Liver (tissue), 9 donors: ENCODE measurements around the gene ATP8B3. TPM values are rescaled to one million over a fixed set of nuclear protein-coding genes. Genes with fewer than 3 reads are reported as not detected.

Experiments used
- DNase-seq: peaks from one replicate; pipeline ENCODE4 v3.0.0-alpha.2; 2017; ENCODE audit warnings: low spot score
- H3K27ac ChIP-seq, 2 donors: one replicate each; pipeline ENCODE4 v1.7.0; 2013; ENCODE audit warnings: inconsistent platforms in 2 of 2, low read length in 2 of 2, control low read depth in 1 of 2, low read depth in 1 of 2, mild to moderate bottlenecking in 1 of 2
- H3K27me3 ChIP-seq, 4 donors: one replicate each; pipeline versions ENCODE4 v1.6.1 to v1.7.0; 2013; ENCODE audit warnings: low read length in 3 of 4, inconsistent platforms in 1 of 4, mild to moderate bottlenecking in 1 of 4, moderate library complexity in 1 of 4; ENCODE audit not compliant: control insufficient read depth in 4 of 4, insufficient read depth in 4 of 4
- H3K36me3 ChIP-seq, 4 donors: one replicate each; pipeline versions ENCODE4 v1.6.1 to v1.7.0; 2013; ENCODE audit warnings: low read length in 3 of 4, mild to moderate bottlenecking in 3 of 4, low read depth in 1 of 4, moderate library complexity in 1 of 4; ENCODE audit not compliant: control insufficient read depth in 4 of 4, insufficient read depth in 3 of 4
- H3K4me1 ChIP-seq, 4 donors: one replicate each; pipeline versions ENCODE4 v1.6.1 to v1.7.0; 2013; ENCODE audit warnings: low read length in 3 of 4, mild to moderate bottlenecking in 3 of 4, moderate library complexity in 1 of 4; ENCODE audit not compliant: control insufficient read depth in 4 of 4, insufficient read depth in 4 of 4
- H3K4me3 ChIP-seq, 3 donors: one replicate each; pipeline versions ENCODE4 v1.6.1 to v1.7.0; 2013; ENCODE audit warnings: low read length in 3 of 3, control low read depth in 1 of 3, low read depth in 1 of 3, mild to moderate bottlenecking in 1 of 3
- H3K9ac ChIP-seq, 2 donors: one replicate each; pipeline ENCODE4 v1.7.0; 2013; ENCODE audit warnings: low read length in 2 of 2, mild to moderate bottlenecking in 2 of 2, moderate library complexity in 2 of 2, control low read depth in 1 of 2, low read depth in 1 of 2
- H3K9me3 ChIP-seq, 4 donors: one replicate each; pipeline versions ENCODE4 v1.6.1 to v1.7.0; 2013; ENCODE audit warnings: low read length in 3 of 4; ENCODE audit not compliant: control insufficient read depth in 4 of 4
- ATF3 ChIP-seq: IDR thresholded peaks from 2 replicates; pipeline ENCODE4 v1.6.1; 2016; ENCODE audit warnings: antibody characterized with exemption
- EGR1 ChIP-seq, 2 donors: IDR thresholded peaks; 2 replicates each; pipeline ENCODE4 v1.6.1; 2016 to 2018; ENCODE audit warnings: antibody characterized with exemption in 2 of 2, low read depth in 2 of 2
- GABPA ChIP-seq, 2 donors: IDR thresholded peaks in 1 of 2; conservative IDR thresholded peaks in 1 of 2; 2 replicates each; pipeline ENCODE4 v1.6.1; 2016; ENCODE audit warnings: antibody characterized with exemption in 2 of 2, mild to moderate bottlenecking in 1 of 2, moderate library complexity in 1 of 2
- HNF4A ChIP-seq, 2 donors: conservative IDR thresholded peaks; 2 replicates each; pipeline ENCODE4 v1.6.1; 2016; ENCODE audit warnings: antibody characterized with exemption in 2 of 2, mild to moderate bottlenecking in 2 of 2
- HNF4G ChIP-seq: IDR thresholded peaks from 2 replicates; pipeline ENCODE4 v1.6.1; 2016; ENCODE audit warnings: antibody characterized with exemption
- JUND ChIP-seq, 2 donors: IDR thresholded peaks; 2 replicates each; pipeline ENCODE4 v1.6.1; 2016; ENCODE audit warnings: antibody characterized with exemption in 2 of 2
- RAD21 ChIP-seq, 2 donors: IDR thresholded peaks; 2 replicates each; pipeline ENCODE4 v1.6.1; 2016; ENCODE audit warnings: antibody characterized with exemption in 2 of 2, mild to moderate bottlenecking in 2 of 2
- RXRA ChIP-seq, 2 donors: IDR thresholded peaks; 2 replicates each; pipeline ENCODE4 v1.6.1; 2017 to 2018; ENCODE audit warnings: antibody characterized with exemption in 2 of 2, mild to moderate bottlenecking in 1 of 2
- SP1 ChIP-seq: IDR thresholded peaks from 2 replicates; pipeline ENCODE4 v1.6.1; 2018; ENCODE audit warnings: antibody characterized with exemption, mild to moderate bottlenecking
- TAF1 ChIP-seq: conservative IDR thresholded peaks from 2 replicates; pipeline ENCODE4 v1.6.1; 2016; ENCODE audit warnings: antibody characterized with exemption, mild to moderate bottlenecking
- YY1 ChIP-seq: IDR thresholded peaks from 2 replicates; pipeline ENCODE4 v1.6.1; 2016; ENCODE audit warnings: antibody characterized with exemption, mild to moderate bottlenecking
- WGBS: extraction: QIAGEN DNeasy Blood & Tissue Kit; methylation state at CpG from one replicate; pipeline ENCODE4 v1.1.7; 2013; 5-methylcytosine and 5-hydroxymethylcytosine counted together
- polyA plus RNA-seq, 2 donors: library from polyadenylated mRNA; stranded (reverse) in 1 of 2; unstranded in 1 of 2; fragments of 200-250 nt in 1 of 2; fragments of >200 nt in 1 of 2; fragmentation: Nextera tagmentation in 1 of 2; extraction: Ambion mirVana in 1 of 2; gene quantifications; one replicate each; pipeline versions ENCODE4 v1.2.1 to v1.2.3, GENCODE V29; 2013 to 2015
- total RNA-seq, 2 donors: library from RNA; depleted of rRNA; stranded (reverse); fragments of >200 nt; gene quantifications; one replicate each; pipeline ENCODE4 v1.2.3, GENCODE V29; 2014
- TF ChIP-seq, protein P1 (sequence below): fragments of 150-350 bp; IDR thresholded peaks from 2 replicates; pipeline ENCODE4 v1.5.1; 2017; ENCODE audit warnings: improper control_type of control experiment, low read depth, low read length; ENCODE audit not compliant: missing input control
- donor health status: healthy.
- donor health status: healthy.
- donor health status: healthy.
- donor health status: healthy.
- donor health status: healthy.

Gene ATP8B3
- total and polyA plus RNA-seq, 4 donors = 0.42 to 3.1 (median 0.52) TPM

DNA sequence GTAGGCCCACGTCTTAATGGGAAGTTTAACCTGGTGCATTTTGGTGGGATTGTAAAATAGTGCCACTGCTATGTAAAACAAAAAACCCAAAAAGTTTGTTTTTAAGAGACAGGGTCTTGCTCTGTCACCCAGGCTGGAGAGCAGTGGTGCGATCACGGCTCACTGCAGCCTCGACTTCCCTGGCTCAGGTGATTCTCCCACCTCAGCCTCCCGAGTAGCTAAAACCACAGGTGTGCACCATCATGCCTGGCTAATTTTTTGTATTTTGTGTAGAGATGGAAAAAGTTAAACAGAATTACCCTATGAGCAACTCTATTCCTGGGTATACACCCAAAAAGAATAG is 37.0 kb upstream of the ATP8B3 start:
- H3K27ac ChIP-seq = peak overlapping the region; percentile 99 to 100
- peaks cover 13 to 48% (median 41%) of the 10 kb centered on the region in 4 donors for H3K4me1 ChIP-seq
- no peak for TF ChIP-seq GABPA (IDR thresholded peaks at IDR 0.05 in 1 of 2, conservative IDR thresholded peaks at IDR 0.05 in 1 of 2)
- no peaks in the 10 kb centered on the region for H3K9me3 ChIP-seq
- no peak overlapping the region for H3K9ac ChIP-seq
- H3K27me3 ChIP-seq = no peaks in the 10 kb centered on the region
- no peak overlapping the region for H3K4me3 ChIP-seq
- WGBS = 59% methylated on average over 5 of the region's 5 CpGs
- DNase-seq = no peak
- no peaks in the 10 kb centered on the region for H3K36me3 ChIP-seq

- 2% methylated on average over 60 of the region's 60 CpGs for WGBS
- peaks cover 8 to 51% (median 45%) of the 10 kb centered on the region in 4 donors for H3K4me1 ChIP-seq
- H3K36me3 ChIP-seq = no peaks in the 10 kb centered on the region
- TF ChIP-seq HNF4A (conservative IDR thresholded peaks at IDR 0.05) = peak in 1 of 2 donors; percentile 14
- TF ChIP-seq SP1 = peak; percentile 49
- peak; percentile 72 for TF ChIP-seq TAF1
- no peak for TF ChIP-seq EGR1 (IDR thresholded peaks at IDR 0.05; ENCODE audit: low read depth in 2 of 2)
- peak; percentile 81 to 84 for TF ChIP-seq RAD21 (IDR thresholded peaks at IDR 0.05)
- TF ChIP-seq, protein P1, sequence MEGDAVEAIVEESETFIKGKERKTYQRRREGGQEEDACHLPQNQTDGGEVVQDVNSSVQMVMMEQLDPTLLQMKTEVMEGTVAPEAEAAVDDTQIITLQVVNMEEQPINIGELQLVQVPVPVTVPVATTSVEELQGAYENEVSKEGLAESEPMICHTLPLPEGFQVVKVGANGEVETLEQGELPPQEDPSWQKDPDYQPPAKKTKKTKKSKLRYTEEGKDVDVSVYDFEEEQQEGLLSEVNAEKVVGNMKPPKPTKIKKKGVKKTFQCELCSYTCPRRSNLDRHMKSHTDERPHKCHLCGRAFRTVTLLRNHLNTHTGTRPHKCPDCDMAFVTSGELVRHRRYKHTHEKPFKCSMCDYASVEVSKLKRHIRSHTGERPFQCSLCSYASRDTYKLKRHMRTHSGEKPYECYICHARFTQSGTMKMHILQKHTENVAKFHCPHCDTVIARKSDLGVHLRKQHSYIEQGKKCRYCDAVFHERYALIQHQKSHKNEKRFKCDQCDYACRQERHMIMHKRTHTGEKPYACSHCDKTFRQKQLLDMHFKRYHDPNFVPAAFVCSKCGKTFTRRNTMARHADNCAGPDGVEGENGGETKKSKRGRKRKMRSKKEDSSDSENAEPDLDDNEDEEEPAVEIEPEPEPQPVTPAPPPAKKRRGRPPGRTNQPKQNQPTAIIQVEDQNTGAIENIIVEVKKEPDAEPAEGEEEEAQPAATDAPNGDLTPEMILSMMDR = peak; percentile 97
- peak; percentile 94 for TF ChIP-seq YY1
- no peak for TF ChIP-seq JUND (IDR thresholded peaks at IDR 0.05)
- peak; percentile 11 for TF ChIP-seq HNF4G
- peak in 1 of 2 donors; percentile 50 for TF ChIP-seq RXRA (IDR thresholded peaks at IDR 0.05)
- no peak for TF ChIP-seq ATF3
- H3K9ac ChIP-seq = peak within 1 kb of the TSS; percentile 93 to 94
- DNase-seq = peak; percentile 98
- peak within 1 kb of the TSS; percentile 99 to 100 for H3K27ac ChIP-seq
- no peaks in the 10 kb centered on the region for H3K27me3 ChIP-seq
- H3K9me3 ChIP-seq = no peaks in the 10 kb centered on the region
- peak within 1 kb of the TSS; percentile 94 to 99 (median 99) for H3K4me3 ChIP-seq
Measured at GRCh38 chr19:1848399-1849131, 36.5 kb upstream of the ATP8B3 start, which contains the start of gene REXO1. Gene REXO1 (minus strand): TSS chr19:1848483. CDS start chr19:1848358, 125 bp downstream.

DNA sequence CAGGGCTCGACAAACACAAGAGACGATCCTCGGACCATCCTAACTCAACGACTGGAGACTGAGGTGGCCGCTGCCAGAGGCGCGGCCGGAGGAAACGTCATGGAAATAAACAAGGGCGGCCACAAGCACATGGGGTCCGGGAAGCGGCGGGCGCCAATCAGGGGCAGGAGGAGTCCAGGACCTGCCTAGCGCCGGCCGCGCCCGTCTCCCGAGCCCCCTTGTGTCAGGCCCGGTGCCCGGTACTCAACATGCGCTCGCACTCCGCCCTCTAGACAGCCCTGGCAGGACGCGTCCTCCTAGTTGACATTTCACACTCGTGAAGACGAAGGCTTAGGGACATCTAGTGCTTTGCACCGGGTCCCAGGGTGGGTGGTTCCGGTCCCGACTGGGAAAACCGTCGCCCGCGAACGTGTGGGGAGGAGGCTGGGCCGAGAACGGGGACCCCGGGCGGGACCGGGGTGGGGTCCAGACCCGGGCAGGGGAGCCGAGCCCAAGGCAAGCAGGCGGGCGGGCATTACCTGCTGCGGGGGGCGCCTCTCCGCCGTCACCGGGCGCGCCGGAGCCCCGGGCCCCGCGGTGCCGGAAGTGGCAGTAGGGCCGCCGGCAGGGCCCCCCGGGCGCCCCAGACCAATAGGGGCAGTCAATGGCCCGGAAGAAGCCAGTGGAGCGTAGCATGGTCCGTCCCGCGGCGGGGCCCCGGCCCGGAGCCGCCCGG is 35.8 kb upstream of the ATP8B3 start:
- TF ChIP-seq RAD21 (IDR thresholded peaks at IDR 0.05) (no peak), EGR1 (IDR thresholded peaks at IDR 0.05; ENCODE audit: low read depth in 2 of 2) (peak in 1 of 2 donors; percentile 24), YY1 (peak; percentile 9), SP1 (peak; percentile 7), GABPA (IDR thresholded peaks at IDR 0.05 in 1 of 2, conservative IDR thresholded peaks at IDR 0.05 in 1 of 2) (no peak)
- Histone ChIP-seq H3K27ac (peak overlapping the region; percentile 99 to 100), H3K27me3 (no peaks in the 10 kb centered on the region), H3K9ac (peak overlapping the region; percentile 68 to 93), H3K36me3 (no peaks in the 10 kb centered on the region), H3K4me1 (peaks cover 7 to 50% (median 42%) of the 10 kb centered on the region in 4 donors), H3K4me3 (peak overlapping the region; percentile 94 to 99 (median 99)), H3K9me3 (no peaks in the 10 kb centered on the region)
- WGBS = under 1% methylated on average over 72 of the region's 72 CpGs
- peak; percentile 58 for DNase-seq
